SK-N-MC (cell line): ENCODE results near the gene RNF144A.

ENCODE experiments used
- EZH2 ChIP-seq: fragments of 200-600 bp; sonication (generic); IDR thresholded peaks from one replicate; pipeline ENCODE4 v1.6.1; 2017; ENCODE audit warnings: antibody characterized with exemption
- FOXP2 ChIP-seq: optimal IDR thresholded peaks from 2 replicates; pipeline ENCODE3; 2011; ENCODE audit warnings: mild to moderate bottlenecking, moderate library complexity; ENCODE audit not compliant: insufficient read depth; ENCODE audit errors: extremely low read length, control extremely low read depth
- POLR2AphosphoS5 ChIP-seq: IDR thresholded peaks from 2 replicates; pipeline ENCODE4 v1.6.1; 2012; ENCODE audit warnings: mild to moderate bottlenecking, low read depth, low read length, borderline replicate concordance

DNA sequence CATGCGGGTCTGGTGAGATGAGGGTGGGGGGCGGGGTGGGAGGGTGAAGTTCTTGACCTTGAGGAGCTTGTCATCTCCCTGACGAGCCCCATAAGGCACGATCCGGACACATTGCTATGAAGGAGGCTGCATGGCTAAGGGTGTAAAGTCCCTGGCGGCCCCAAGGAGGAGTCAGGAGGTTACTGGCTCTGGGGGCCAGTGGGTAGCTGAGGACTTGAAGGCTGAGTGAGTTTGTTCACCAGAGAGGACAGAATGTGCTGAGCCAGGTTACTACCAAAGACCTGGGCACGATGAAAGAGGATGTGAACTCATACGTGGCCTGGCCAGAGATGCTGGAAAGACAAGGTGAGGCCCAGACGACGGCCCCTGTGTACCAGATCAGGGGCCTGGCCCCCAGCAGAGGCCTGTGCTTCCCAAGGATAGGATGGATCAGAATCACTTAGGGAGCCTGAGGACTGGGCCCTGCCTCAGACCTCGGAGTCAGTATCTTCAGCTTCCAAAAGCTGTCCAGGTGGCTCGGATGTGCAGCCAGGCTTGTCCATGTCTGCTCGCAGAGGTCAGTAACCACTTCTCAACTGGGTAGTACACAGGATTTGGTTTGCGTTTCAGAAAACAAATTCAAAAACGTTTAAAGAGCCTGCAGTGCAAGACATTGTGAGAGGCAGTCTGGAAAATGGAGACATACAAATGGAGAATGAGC, 110.9 kb downstream of the RNF144A start:
- no peak for TF ChIP-seq POLR2AphosphoS5
- TF ChIP-seq EZH2, result no peak
- no peak for TF ChIP-seq FOXP2
